Fibroblast of lung (primary cell): ENCODE data around the gene C3orf18. TPM values are rescaled to one million over a fixed set of nuclear protein-coding genes. Genes with fewer than 3 reads are reported as not detected.

Experiments
- DNase-seq, 2 donors: peaks; one replicate each; pipeline versions ENCODE4 v3.0.0 to v3.0.0-alpha.2; 2010; ENCODE audit warnings: low read depth in 2 of 2
- H2AFZ ChIP-seq: 2 replicates; pipeline ENCODE4 v1.5.1; 2012; ENCODE audit warnings: low read length, control low read depth, inconsistent platforms
- H3K27ac ChIP-seq: 2 replicates; pipeline ENCODE4 v1.5.1; 2011; ENCODE audit warnings: low read length, control low read depth; ENCODE audit not compliant: insufficient read depth
- H3K27me3 ChIP-seq: 2 replicates; pipeline ENCODE4 v1.5.1; 2011; ENCODE audit warnings: mild to moderate bottlenecking, low read length; ENCODE audit not compliant: control insufficient read depth, insufficient read depth
- H3K36me3 ChIP-seq: 2 replicates; pipeline ENCODE4 v1.5.1; 2011; ENCODE audit warnings: low read length; ENCODE audit not compliant: control insufficient read depth, insufficient read depth
- H3K4me1 ChIP-seq: 2 replicates; pipeline ENCODE4 v1.5.1; 2011; ENCODE audit warnings: low read length; ENCODE audit not compliant: control insufficient read depth, insufficient read depth; ENCODE audit errors: extremely low read depth
- H3K4me2 ChIP-seq: 2 replicates; pipeline ENCODE4 v1.5.1; 2011; ENCODE audit warnings: low read length, control low read depth; ENCODE audit not compliant: insufficient read depth; ENCODE audit errors: extremely low read depth
- H3K4me3 ChIP-seq, 4 experiments: fragments of 200-600 bp in 1 of 4; sonication (generic) in 1 of 4; replicated peaks in 1 of 4; 2 replicates each; pipeline ENCODE4 v1.5.1; 2011 to 2016; ENCODE audit warnings: low read length in 4 of 4, low read depth in 3 of 4, mild to moderate bottlenecking in 3 of 4, control low read depth in 2 of 4, inconsistent platforms in 1 of 4, mixed read lengths in 1 of 4; ENCODE audit not compliant: insufficient read depth in 1 of 4; ENCODE audit errors: control extremely low read depth in 1 of 4
- H3K79me2 ChIP-seq: 2 replicates; pipeline ENCODE4 v1.5.1; 2012; ENCODE audit warnings: mild to moderate bottlenecking, low read length, inconsistent platforms; ENCODE audit not compliant: control insufficient read depth, insufficient read depth
- H3K9ac ChIP-seq: 2 replicates; pipeline ENCODE4 v1.5.1; 2011; ENCODE audit warnings: mild to moderate bottlenecking, low read length, control low read depth; ENCODE audit not compliant: insufficient read depth
- H3K9me3 ChIP-seq: 2 replicates; pipeline ENCODE4 v1.5.1; 2012; ENCODE audit warnings: low read depth, low read length; ENCODE audit not compliant: control insufficient read depth, insufficient read depth
- H4K20me1 ChIP-seq: 2 replicates; pipeline ENCODE4 v1.5.1; 2011; ENCODE audit warnings: low read length; ENCODE audit not compliant: control insufficient read depth, insufficient read depth; ENCODE audit errors: extremely low read depth
- EZH2 ChIP-seq: IDR thresholded peaks from 2 replicates; pipeline ENCODE4 v1.5.1; 2012; ENCODE audit warnings: low read length, control low read depth, mild to moderate bottlenecking; ENCODE audit errors: missing control alignments
- polyA plus RNA-seq, 2 donors: library from polyadenylated mRNA; depleted of rRNA in 1 of 2; stranded (reverse) in 1 of 2; unstranded in 1 of 2; fragments of >200 nt; gene quantifications; 2 replicates each; pipeline ENCODE4 v1.2.1, GENCODE V29; 2011 to 2012; ENCODE audit warnings: missing spikeins in 1 of 2
- total RNA-seq: library from RNA; depleted of rRNA; stranded (reverse); fragments of >200 nt; gene quantifications from 2 replicates; pipeline ENCODE4 v1.2.1, GENCODE V29; 2014
- TF ChIP-seq, protein P1 (sequence below), 2 donors: IDR thresholded peaks in 1 of 2; conservative IDR thresholded peaks in 1 of 2; 1 replicate in 1 of 2; 2 replicates in 1 of 2; pipeline ENCODE4 v1.5.1; 2011 to 2012; ENCODE audit warnings: low read length in 2 of 2, control low read depth in 1 of 2, inconsistent platforms in 1 of 2, low read depth in 1 of 2, mild to moderate bottlenecking in 1 of 2

The C3orf18 gene
- total and polyA plus RNA-seq, 2 donors (not counting 1 experiment from before 2014, with no cell fraction given): 8.7 to 25.8 TPM

DNA sequence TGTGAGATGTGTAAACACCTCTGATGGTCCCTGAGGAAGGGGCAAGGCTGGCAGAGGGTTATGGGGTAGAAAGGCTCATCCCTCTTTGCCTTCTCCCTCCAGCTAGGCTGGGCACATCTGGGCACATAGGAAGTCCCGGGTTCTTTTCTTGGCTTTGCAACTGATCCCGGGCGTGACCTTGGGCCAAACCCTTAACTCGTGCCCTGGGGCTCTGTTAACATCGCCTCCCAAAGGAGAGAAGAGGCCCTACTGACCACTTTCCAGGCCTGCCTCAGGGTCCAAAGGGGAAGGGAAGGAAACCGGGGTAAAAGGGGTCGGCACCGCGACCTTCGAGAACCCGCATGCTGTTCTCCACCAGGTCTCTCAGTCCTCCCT lies 549 bp downstream of the C3orf18 start:
- no peaks in the 10 kb centered on the region for H4K20me1 ChIP-seq
- H3K9ac ChIP-seq: no peak overlapping the region
- H3K79me2 ChIP-seq: peaks cover 7% of the 10 kb centered on the region
- TF ChIP-seq, protein P1, sequence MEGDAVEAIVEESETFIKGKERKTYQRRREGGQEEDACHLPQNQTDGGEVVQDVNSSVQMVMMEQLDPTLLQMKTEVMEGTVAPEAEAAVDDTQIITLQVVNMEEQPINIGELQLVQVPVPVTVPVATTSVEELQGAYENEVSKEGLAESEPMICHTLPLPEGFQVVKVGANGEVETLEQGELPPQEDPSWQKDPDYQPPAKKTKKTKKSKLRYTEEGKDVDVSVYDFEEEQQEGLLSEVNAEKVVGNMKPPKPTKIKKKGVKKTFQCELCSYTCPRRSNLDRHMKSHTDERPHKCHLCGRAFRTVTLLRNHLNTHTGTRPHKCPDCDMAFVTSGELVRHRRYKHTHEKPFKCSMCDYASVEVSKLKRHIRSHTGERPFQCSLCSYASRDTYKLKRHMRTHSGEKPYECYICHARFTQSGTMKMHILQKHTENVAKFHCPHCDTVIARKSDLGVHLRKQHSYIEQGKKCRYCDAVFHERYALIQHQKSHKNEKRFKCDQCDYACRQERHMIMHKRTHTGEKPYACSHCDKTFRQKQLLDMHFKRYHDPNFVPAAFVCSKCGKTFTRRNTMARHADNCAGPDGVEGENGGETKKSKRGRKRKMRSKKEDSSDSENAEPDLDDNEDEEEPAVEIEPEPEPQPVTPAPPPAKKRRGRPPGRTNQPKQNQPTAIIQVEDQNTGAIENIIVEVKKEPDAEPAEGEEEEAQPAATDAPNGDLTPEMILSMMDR (conservative IDR thresholded peaks at IDR 0.05 in 1 of 2, IDR thresholded peaks at IDR 0.05 in 1 of 2; ENCODE audit: low read depth in 1 of 2, low read length in 2 of 2): no peak
- no peak for TF ChIP-seq EZH2
- DNase-seq: no peak
- no peaks in the 10 kb centered on the region for H3K27me3 ChIP-seq
- H2AFZ ChIP-seq: peak overlapping the region; percentile 56
- H3K9me3 ChIP-seq: no peaks in the 10 kb centered on the region
- H3K4me1 ChIP-seq: peaks cover 5% of the 10 kb centered on the region
- H3K4me3 ChIP-seq: peak overlapping the region; percentile 39 to 69 (median 55)
- H3K27ac ChIP-seq: no peak overlapping the region
- no peaks in the 10 kb centered on the region for H3K36me3 ChIP-seq
- H3K4me2 ChIP-seq: peak overlapping the region; percentile 64

DNA sequence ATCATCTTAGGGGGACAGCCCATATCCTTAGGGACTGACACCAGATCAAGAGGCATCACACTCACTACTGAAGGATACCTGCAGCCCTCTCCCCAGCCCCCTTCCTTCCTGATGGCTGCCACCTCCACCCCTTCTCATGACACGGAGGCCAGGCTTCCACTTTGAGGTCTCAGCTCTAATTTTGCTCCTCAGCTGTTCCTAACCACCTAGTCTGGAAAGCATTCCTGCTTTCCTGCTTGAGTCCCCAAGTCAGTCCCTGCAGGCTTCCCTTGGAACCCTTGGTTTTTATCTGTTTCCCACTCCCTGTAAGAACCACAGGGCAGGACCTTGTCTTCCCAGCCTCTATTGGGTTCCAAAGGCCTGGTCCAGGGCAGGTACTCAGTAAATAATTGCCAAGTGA lies 3.2 kb downstream of the C3orf18 start:
- Histone ChIP-seq H3K4me2 (no peak overlapping the region), H3K4me1 (peaks cover 5% of the 10 kb centered on the region), H2AFZ (no peak overlapping the region), H3K27me3 (no peaks in the 10 kb centered on the region), H3K79me2 (no peaks in the 10 kb centered on the region), H3K27ac (no peak overlapping the region), H4K20me1 (no peaks in the 10 kb centered on the region), H3K9me3 (no peaks in the 10 kb centered on the region), H3K36me3 (no peaks in the 10 kb centered on the region), H3K9ac (no peak overlapping the region), H3K4me3 (no peak overlapping the region)
- no peak for DNase-seq
- TF ChIP-seq, protein P1 (conservative IDR thresholded peaks at IDR 0.05 in 1 of 2, IDR thresholded peaks at IDR 0.05 in 1 of 2; ENCODE audit: low read depth in 1 of 2, low read length in 2 of 2): no peak
- TF ChIP-seq EZH2: no peak

DNA sequence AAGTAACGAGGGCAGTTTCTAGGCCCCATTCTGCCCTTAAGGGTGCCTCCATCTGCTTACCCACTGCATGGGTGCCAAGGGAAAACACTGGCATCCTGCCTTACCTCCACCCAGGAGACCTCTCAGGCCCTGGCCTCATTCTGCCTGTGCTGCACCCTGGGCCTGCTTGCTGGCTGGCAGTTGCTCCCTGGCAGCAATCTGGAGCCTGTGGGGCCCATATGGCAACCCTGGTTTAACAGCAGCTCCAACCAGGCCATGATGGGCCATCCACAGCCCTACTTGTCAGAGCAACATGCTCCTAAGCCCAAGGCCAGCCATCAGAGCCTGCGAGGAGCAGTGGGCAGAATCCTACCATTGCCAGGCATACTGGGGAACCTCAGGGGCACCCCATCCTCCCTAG lies 3.7 kb downstream of the C3orf18 start:
- Histone ChIP-seq H4K20me1 (no peaks in the 10 kb centered on the region), H3K79me2 (no peaks in the 10 kb centered on the region), H3K27me3 (no peaks in the 10 kb centered on the region), H3K27ac (no peak overlapping the region), H3K9me3 (no peaks in the 10 kb centered on the region), H3K9ac (no peak overlapping the region), H2AFZ (no peak overlapping the region), H3K36me3 (no peaks in the 10 kb centered on the region), H3K4me3 (no peak overlapping the region), H3K4me2 (no peak overlapping the region), H3K4me1 (peaks cover 5% of the 10 kb centered on the region)
- no peak for DNase-seq
- no peak for TF ChIP-seq EZH2
- TF ChIP-seq, protein P1 (conservative IDR thresholded peaks at IDR 0.05 in 1 of 2, IDR thresholded peaks at IDR 0.05 in 1 of 2; ENCODE audit: low read depth in 1 of 2, low read length in 2 of 2): no peak
